Measurements from ENCODE around the gene SF1.

DNA sequence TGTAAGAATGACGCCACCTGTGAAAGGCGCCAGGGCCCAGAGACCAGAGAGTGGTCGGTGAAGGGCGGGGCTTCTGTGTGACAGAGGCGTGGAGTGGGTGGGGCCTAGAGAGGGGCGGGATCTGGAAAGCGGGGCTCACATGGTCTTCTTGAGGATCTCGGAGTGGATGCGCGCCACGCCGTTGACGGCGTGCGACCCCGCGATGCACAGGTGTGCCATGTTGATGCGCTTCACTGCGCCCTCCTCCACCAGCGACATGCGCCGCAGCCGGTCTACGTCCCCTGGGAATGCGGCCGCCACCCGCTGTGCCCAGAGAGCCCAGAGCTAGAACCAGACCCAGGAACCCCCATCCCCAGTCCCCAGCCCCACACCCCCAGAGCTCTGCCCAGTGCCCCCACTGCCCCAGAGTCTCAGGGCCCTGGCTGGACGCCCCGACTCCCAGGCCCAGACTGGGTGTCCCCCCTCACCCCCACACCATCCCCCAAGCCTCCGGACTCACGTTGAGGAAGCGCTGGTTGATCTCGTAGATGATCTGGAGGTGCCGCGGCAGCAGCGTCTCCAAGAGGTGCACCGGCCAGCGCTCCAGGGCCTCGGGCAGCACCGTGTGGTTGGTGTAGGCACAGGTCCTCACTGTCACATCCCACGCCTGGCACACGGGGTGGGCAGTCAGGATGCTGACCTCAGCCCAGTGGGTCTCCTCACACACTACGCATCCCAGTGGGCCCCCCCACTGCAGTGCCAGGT, 24.8 kb downstream of the SF1 start:
- TF ChIP-seq POLR2AphosphoS5 (IDR thresholded peaks at IDR 0.05) (no peak), POLR2A (IDR thresholded peaks at IDR 0.05) (no peak)
- TF ChIP-seq, protein P1, sequence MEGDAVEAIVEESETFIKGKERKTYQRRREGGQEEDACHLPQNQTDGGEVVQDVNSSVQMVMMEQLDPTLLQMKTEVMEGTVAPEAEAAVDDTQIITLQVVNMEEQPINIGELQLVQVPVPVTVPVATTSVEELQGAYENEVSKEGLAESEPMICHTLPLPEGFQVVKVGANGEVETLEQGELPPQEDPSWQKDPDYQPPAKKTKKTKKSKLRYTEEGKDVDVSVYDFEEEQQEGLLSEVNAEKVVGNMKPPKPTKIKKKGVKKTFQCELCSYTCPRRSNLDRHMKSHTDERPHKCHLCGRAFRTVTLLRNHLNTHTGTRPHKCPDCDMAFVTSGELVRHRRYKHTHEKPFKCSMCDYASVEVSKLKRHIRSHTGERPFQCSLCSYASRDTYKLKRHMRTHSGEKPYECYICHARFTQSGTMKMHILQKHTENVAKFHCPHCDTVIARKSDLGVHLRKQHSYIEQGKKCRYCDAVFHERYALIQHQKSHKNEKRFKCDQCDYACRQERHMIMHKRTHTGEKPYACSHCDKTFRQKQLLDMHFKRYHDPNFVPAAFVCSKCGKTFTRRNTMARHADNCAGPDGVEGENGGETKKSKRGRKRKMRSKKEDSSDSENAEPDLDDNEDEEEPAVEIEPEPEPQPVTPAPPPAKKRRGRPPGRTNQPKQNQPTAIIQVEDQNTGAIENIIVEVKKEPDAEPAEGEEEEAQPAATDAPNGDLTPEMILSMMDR (IDR thresholded peaks at IDR 0.05 in 8 of 11, conservative IDR thresholded peaks at IDR 0.05 in 3 of 11): no peak
